ENCODE measurements around the gene BRCA1. TPM values are rescaled to one million over a fixed set of nuclear protein-coding genes. Genes with fewer than 3 reads are reported as not detected.
A peak's percentile ranks its signal among the peaks of the same experiment; 100 is the strongest.

Gene BRCA1
- total RNA-seq, 1 experiment from 2014 or later, result 33.2 TPM

- no peak for DNase-seq (ENCODE audit: low spot score)
Measured at GRCh38 chr17:43025766-43026537, 99.2 kb downstream of the BRCA1 start.

- DNase-seq (ENCODE audit: low spot score), result no peak
Measured at GRCh38 chr17:43025290-43025657, 99.9 kb downstream of the BRCA1 start.

- peak; percentile 89 for DNase-seq (ENCODE audit: low spot score)
Measured at GRCh38 chr17:43024407-43025289, 100.5 kb downstream of the BRCA1 start, which contains the start of gene RND2. Gene RND2, plus strand, starts transcription at chr17:43025231. Its CDS starts 117 bp downstream, at chr17:43025348.

- DNase-seq (ENCODE audit: low spot score), result peak; percentile 84
Measured at GRCh38 chr17:43021741-43022512, 103.2 kb downstream of the BRCA1 start, which contains the start of gene VAT1. Gene VAT1, minus strand, starts transcription at chr17:43022385. Its CDS starts 63 bp downstream, at chr17:43022322.

- DNase-seq (ENCODE audit: low spot score), result peak; percentile 45
Measured at GRCh38 chr17:43020789-43021740, 104.1 kb downstream of the BRCA1 start.

GRCh38 chr17:43020030-43020621 lies 105.0 kb downstream of the BRCA1 start:
- no peak for DNase-seq (ENCODE audit: low spot score)

GRCh38 chr17:43019418-43019817 lies 105.7 kb downstream of the BRCA1 start:
- no peak for DNase-seq (ENCODE audit: low spot score)

GRCh38 chr17:43018932-43019331 lies 106.2 kb downstream of the BRCA1 start:
- DNase-seq (ENCODE audit: low spot score), result no peak

GRCh38 chr17:43018008-43018853 lies 106.9 kb downstream of the BRCA1 start:
- peak; percentile 30 for DNase-seq (ENCODE audit: low spot score)

GRCh38 chr17:43016216-43016615 lies 108.9 kb downstream of the BRCA1 start:
- no peak for DNase-seq (ENCODE audit: low spot score)

- DNase-seq (ENCODE audit: low spot score), result no peak
Measured at GRCh38 chr17:43015579-43015978, 109.6 kb downstream of the BRCA1 start.

- peak; percentile 62 for DNase-seq (ENCODE audit: low spot score)
Measured at GRCh38 chr17:43014649-43015542, 110.3 kb downstream of the BRCA1 start.

GRCh38 chr17:43014020-43014648 lies 111.0 kb downstream of the BRCA1 start:
- DNase-seq (ENCODE audit: low spot score), result no peak

GRCh38 chr17:43013296-43013695 lies 111.9 kb downstream of the BRCA1 start:
- no peak for DNase-seq (ENCODE audit: low spot score)

- DNase-seq (ENCODE audit: low spot score), result peak; percentile 43
Measured at GRCh38 chr17:43011728-43012472, 113.3 kb downstream of the BRCA1 start.

- DNase-seq (ENCODE audit: low spot score), result peak; percentile 96
Measured at GRCh38 chr17:43010667-43011308, 114.4 kb downstream of the BRCA1 start.

Measured in HT-29 (cell line).